HepG2 (cell line): Measurements from ENCODE around the gene GLG1. TPM values are rescaled to one million over a fixed set of nuclear protein-coding genes. Genes with fewer than 3 reads are reported as not detected.

ENCODE experiments used
- IRF2 ChIP-seq: IDR thresholded peaks from 2 replicates; pipeline ENCODE4 v1.6.1; 2018; ENCODE audit warnings: missing genetic modification reagents, missing compliant biosample characterization
- KLF15 ChIP-seq: sonication (generic); formaldehyde crosslinking; IDR thresholded peaks from 2 replicates; pipeline ENCODE4 v1.8.1; 2023; ENCODE audit warnings: borderline replicate concordance, mild to moderate bottlenecking, inconsistent platforms, missing genetic modification reagents, mixed read lengths
- PAWR ChIP-seq: sonication (generic); formaldehyde crosslinking; IDR thresholded peaks from 2 replicates; pipeline ENCODE4 v1.4.0; 2020; ENCODE audit warnings: missing genetic modification reagents, mild to moderate bottlenecking, borderline replicate concordance
- TCF7L2 ChIP-seq: IDR thresholded peaks from 2 replicates; pipeline ENCODE4 v1.6.1; 2011; ENCODE audit warnings: mild to moderate bottlenecking, low read depth, low read length, moderate library complexity
- TP53 ChIP-seq: sonication (generic); formaldehyde crosslinking; conservative IDR thresholded peaks from 2 replicates; pipeline ENCODE4 v1.4.0; 2020; ENCODE audit warnings: missing genetic modification reagents
- polyA plus RNA-seq, 8 experiments: library from polyadenylated mRNA; depleted of rRNA in 3 of 8; stranded (reverse) in 7 of 8; unstranded in 1 of 8; fragments of >200 nt; fragmentation: Illumina TruSeq in 4 of 8; extraction: Trizol in 4 of 8; gene quantifications; 2 replicates each; pipeline versions ENCODE4 v1.2.1 to v1.2.3, GENCODE V29; 2011 to 2016; ENCODE audit warnings: low read depth in 4 of 8, missing spikeins in 1 of 8, mixed read lengths in 1 of 8; ENCODE audit not compliant: insufficient read depth in 1 of 8
- total RNA-seq, 5 experiments: library from RNA; depleted of rRNA; stranded (reverse); fragments of >200 nt; fragmentation: Illumina TruSeq; extraction: Trizol; gene quantifications; 2 replicates each; pipeline ENCODE4 v1.2.3, GENCODE V29; 2016; ENCODE audit warnings: low read depth in 1 of 5
- TF ChIP-seq, protein P1 (sequence below): sonication (generic); formaldehyde crosslinking; IDR thresholded peaks from 2 replicates; pipeline ENCODE4 v1.5.1; 2020; ENCODE audit warnings: mild to moderate bottlenecking, missing genetic modification reagents, moderate library complexity
- TF ChIP-seq, protein P2 (sequence below): sonication (generic); formaldehyde crosslinking; IDR thresholded peaks from 2 replicates; pipeline ENCODE4 v1.4.0; 2020; ENCODE audit warnings: missing genetic modification reagents, borderline replicate concordance
- TF ChIP-seq, protein P3 (sequence below): sonication (generic); formaldehyde crosslinking; IDR thresholded peaks from one replicate; pipeline ENCODE4 v1.5.1; 2020; ENCODE audit warnings: mild to moderate bottlenecking, missing genetic modification reagents; ENCODE audit errors: not compliant biosample characterization
- TF ChIP-seq, protein P4 (sequence below): sonication (generic); formaldehyde crosslinking; IDR thresholded peaks from 2 replicates; pipeline ENCODE4 v1.5.0; 2020; ENCODE audit warnings: missing genetic modification reagents

The GLG1 gene
- total and polyA plus RNA-seq, 2 of the 13 experiments (the other 11 are each of a cell fraction or from before 2014, with no cell fraction given): 87.7 to 141 TPM

DNA sequence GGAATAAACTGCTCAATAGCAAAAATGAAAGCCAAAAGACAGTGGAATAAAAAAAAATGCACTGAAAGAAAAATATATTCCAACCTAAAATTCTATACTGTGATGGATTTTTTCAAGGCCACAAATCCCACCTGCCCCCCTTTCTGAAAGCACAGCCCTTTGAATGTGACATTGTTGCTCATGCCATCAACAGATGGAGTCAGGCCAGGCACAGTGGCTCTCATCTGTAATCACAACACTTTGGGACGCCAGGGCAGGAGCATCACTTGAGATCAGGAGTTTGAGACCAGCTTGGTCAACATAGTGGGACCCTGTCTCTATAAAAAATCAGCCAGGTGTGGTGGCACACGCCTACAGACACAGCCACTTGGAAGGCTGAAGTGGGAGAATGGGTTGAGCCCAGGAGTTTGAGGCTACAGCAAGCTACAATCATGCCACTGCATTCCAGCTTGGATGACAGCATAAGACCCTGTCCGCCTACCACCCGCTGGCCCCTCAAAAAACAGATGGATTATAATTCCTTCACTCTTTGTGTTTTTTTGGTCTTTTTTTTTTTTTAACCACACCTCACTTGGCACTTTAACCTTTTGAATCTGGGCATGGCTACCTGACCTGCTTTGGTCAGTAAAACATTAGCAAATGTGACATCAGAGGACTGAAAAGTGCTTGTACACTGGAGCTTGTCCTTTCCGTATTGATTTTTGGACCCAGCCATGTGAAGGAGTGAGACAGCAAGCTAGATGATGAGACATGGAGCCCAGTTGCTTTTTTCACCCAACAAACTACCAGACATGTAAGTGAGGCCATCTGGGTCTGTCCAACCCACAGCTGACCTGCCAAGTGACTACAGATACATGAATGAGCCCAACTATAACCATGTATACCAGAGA, 36.3 kb downstream of the GLG1 start (continued):
- TF ChIP-seq, protein P1, sequence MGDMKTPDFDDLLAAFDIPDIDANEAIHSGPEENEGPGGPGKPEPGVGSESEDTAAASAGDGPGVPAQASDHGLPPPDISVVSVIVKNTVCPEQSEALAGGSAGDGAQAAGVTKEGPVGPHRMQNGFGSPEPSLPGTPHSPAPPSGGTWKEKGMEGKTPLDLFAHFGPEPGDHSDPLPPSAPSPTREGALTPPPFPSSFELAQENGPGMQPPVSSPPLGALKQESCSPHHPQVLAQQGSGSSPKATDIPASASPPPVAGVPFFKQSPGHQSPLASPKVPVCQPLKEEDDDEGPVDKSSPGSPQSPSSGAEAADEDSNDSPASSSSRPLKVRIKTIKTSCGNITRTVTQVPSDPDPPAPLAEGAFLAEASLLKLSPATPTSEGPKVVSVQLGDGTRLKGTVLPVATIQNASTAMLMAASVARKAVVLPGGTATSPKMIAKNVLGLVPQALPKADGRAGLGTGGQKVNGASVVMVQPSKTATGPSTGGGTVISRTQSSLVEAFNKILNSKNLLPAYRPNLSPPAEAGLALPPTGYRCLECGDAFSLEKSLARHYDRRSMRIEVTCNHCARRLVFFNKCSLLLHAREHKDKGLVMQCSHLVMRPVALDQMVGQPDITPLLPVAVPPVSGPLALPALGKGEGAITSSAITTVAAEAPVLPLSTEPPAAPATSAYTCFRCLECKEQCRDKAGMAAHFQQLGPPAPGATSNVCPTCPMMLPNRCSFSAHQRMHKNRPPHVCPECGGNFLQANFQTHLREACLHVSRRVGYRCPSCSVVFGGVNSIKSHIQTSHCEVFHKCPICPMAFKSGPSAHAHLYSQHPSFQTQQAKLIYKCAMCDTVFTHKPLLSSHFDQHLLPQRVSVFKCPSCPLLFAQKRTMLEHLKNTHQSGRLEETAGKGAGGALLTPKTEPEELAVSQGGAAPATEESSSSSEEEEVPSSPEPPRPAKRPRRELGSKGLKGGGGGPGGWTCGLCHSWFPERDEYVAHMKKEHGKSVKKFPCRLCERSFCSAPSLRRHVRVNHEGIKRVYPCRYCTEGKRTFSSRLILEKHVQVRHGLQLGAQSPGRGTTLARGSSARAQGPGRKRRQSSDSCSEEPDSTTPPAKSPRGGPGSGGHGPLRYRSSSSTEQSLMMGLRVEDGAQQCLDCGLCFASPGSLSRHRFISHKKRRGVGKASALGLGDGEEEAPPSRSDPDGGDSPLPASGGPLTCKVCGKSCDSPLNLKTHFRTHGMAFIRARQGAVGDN (CRISPR knock-in tag): peak; percentile 33
- TF ChIP-seq IRF2 (CRISPR knock-in tag): peak; percentile 78; the same call in 1 of the 2 replicates
- TF ChIP-seq, protein P2, sequence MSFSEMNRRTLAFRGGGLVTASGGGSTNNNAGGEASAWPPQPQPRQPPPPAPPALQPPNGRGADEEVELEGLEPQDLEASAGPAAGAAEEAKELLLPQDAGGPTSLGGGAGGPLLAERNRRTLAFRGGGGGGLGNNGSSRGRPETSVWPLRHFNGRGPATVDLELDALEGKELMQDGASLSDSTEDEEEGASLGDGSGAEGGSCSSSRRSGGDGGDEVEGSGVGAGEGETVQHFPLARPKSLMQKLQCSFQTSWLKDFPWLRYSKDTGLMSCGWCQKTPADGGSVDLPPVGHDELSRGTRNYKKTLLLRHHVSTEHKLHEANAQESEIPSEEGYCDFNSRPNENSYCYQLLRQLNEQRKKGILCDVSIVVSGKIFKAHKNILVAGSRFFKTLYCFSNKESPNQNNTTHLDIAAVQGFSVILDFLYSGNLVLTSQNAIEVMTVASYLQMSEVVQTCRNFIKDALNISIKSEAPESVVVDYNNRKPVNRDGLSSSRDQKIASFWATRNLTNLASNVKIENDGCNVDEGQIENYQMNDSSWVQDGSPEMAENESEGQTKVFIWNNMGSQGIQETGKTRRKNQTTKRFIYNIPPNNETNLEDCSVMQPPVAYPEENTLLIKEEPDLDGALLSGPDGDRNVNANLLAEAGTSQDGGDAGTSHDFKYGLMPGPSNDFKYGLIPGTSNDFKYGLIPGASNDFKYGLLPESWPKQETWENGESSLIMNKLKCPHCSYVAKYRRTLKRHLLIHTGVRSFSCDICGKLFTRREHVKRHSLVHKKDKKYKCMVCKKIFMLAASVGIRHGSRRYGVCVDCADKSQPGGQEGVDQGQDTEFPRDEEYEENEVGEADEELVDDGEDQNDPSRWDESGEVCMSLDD (CRISPR knock-in tag): no peak
- TF ChIP-seq TP53 (CRISPR knock-in tag): 0 out of 2 replicates have a peak, but pooled peaks have one; percentile 63
- TF ChIP-seq, protein P3, sequence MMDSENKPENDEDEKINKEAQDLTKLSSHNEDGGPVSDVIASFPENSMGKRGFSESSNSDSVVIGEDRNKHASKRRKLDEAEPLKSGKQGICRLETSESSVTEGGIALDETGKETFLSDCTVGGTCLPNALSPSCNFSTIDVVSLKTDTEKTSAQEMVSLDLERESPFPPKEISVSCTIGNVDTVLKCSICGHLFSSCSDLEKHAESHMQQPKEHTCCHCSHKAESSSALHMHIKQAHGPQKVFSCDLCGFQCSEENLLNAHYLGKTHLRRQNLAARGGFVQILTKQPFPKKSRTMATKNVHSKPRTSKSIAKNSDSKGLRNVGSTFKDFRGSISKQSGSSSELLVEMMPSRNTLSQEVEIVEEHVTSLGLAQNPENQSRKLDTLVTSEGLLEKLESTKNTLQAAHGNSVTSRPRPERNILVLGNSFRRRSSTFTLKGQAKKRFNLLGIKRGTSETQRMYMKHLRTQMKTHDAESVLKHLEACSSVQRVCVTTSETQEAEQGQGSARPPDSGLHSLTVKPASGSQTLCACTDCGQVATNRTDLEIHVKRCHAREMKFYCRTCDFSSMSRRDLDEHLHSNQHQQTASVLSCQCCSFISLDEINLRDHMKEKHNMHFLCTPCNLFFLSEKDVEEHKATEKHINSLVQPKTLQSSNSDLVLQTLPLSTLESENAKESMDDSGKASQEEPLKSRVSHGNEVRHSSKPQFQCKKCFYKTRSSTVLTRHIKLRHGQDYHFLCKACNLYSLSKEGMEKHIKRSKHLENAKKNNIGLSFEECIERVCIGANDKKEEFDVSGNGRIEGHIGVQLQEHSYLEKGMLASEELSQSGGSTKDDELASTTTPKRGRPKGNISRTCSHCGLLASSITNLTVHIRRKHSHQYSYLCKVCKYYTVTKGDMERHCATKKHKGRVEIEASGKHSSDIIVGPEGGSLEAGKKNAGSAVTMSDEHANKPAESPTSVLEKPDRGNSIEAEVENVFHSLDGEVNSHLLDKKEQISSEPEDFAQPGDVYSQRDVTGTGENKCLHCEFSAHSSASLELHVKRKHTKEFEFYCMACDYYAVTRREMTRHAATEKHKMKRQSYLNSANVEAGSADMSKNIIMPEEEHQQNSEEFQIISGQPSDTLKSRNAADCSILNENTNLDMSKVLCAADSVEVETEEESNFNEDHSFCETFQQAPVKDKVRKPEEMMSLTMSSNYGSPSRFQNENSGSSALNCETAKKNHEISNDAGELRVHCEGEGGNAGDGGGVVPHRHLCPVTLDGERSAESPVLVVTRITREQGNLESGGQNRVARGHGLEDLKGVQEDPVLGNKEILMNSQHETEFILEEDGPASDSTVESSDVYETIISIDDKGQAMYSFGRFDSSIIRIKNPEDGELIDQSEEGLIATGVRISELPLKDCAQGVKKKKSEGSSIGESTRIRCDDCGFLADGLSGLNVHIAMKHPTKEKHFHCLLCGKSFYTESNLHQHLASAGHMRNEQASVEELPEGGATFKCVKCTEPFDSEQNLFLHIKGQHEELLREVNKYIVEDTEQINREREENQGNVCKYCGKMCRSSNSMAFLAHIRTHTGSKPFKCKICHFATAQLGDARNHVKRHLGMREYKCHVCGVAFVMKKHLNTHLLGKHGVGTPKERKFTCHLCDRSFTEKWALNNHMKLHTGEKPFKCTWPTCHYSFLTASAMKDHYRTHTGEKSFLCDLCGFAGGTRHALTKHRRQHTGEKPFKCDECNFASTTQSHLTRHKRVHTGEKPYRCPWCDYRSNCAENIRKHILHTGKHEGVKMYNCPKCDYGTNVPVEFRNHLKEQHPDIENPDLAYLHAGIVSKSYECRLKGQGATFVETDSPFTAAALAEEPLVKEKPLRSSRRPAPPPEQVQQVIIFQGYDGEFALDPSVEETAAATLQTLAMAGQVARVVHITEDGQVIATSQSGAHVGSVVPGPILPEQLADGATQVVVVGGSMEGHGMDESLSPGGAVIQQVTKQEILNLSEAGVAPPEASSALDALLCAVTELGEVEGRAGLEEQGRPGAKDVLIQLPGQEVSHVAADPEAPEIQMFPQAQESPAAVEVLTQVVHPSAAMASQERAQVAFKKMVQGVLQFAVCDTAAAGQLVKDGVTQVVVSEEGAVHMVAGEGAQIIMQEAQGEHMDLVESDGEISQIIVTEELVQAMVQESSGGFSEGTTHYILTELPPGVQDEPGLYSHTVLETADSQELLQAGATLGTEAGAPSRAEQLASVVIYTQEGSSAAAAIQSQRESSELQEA (CRISPR knock-in tag): no peak
- TF ChIP-seq TCF7L2: no peak
- no peak for TF ChIP-seq KLF15 (CRISPR knock-in tag)
- TF ChIP-seq PAWR: no peak
- TF ChIP-seq, protein P4, sequence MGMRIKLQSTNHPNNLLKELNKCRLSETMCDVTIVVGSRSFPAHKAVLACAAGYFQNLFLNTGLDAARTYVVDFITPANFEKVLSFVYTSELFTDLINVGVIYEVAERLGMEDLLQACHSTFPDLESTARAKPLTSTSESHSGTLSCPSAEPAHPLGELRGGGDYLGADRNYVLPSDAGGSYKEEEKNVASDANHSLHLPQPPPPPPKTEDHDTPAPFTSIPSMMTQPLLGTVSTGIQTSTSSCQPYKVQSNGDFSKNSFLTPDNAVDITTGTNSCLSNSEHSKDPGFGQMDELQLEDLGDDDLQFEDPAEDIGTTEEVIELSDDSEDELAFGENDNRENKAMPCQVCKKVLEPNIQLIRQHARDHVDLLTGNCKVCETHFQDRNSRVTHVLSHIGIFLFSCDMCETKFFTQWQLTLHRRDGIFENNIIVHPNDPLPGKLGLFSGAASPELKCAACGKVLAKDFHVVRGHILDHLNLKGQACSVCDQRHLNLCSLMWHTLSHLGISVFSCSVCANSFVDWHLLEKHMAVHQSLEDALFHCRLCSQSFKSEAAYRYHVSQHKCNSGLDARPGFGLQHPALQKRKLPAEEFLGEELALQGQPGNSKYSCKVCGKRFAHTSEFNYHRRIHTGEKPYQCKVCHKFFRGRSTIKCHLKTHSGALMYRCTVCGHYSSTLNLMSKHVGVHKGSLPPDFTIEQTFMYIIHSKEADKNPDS (CRISPR knock-in tag): no peak
